HG03060 (cell line): ENCODE results near the gene FABP3.

Experiments
- ATAC-seq: cut with Tn5 transposase; IDR thresholded peaks from one replicate; pipeline ENCODE4 v1.9.1; 2021; ENCODE audit warnings: low read depth, moderate number of reproducible peaks; ENCODE audit not compliant: unreplicated experiment

The FABP3 gene

GRCh38 chr1:31324992-31325391 is 47.9 kb downstream of the FABP3 start:
- no peak for ATAC-seq

GRCh38 chr1:31324093-31324492 is 48.8 kb downstream of the FABP3 start:
- no peak for ATAC-seq

GRCh38 chr1:31318146-31318545 is 54.7 kb downstream of the FABP3 start:
- ATAC-seq: no peak

GRCh38 chr1:31315902-31316301 is 57.0 kb downstream of the FABP3 start:
- no peak for ATAC-seq
